Osteoblast (primary cell): ENCODE measurements around the gene PRPH. TPM values are rescaled to one million over a fixed set of nuclear protein-coding genes. Genes with fewer than 3 reads are reported as not detected.
"Not testable (repeated sequence)": the region's sequence is repeated elsewhere in the genome, so short reads cannot be mapped to it uniquely, and the experiment has no call there.

ENCODE experiments used
- DNase-seq: peaks from one replicate; pipeline ENCODE4 v3.0.0; 2011; ENCODE audit warnings: low spot score, mixed read lengths; ENCODE audit not compliant: insufficient read length; ENCODE audit errors: missing footprints
- H2AFZ ChIP-seq: 2 replicates; pipeline ENCODE4 v1.6.0; 2011; ENCODE audit warnings: mild to moderate bottlenecking, low read length
- H3K27ac ChIP-seq: 2 replicates; pipeline ENCODE4 v1.5.1; 2011; ENCODE audit warnings: mild to moderate bottlenecking, low read depth, low read length, moderate library complexity
- H3K27me3 ChIP-seq: 2 replicates; pipeline ENCODE4 v1.6.0; 2012; ENCODE audit warnings: mild to moderate bottlenecking, control low read depth, inconsistent platforms, low read length, moderate library complexity; ENCODE audit not compliant: insufficient read depth
- H3K36me3 ChIP-seq: 2 replicates; pipeline ENCODE4 v1.5.1; 2011; ENCODE audit warnings: mild to moderate bottlenecking, low read length, control low read depth, moderate library complexity; ENCODE audit not compliant: insufficient read depth
- H3K4me1 ChIP-seq: 2 replicates; pipeline ENCODE4 v1.5.1; 2011; ENCODE audit warnings: mild to moderate bottlenecking, low read length, control low read depth, moderate library complexity; ENCODE audit not compliant: insufficient read depth
- H3K4me2 ChIP-seq: 2 replicates; pipeline ENCODE4 v1.6.0; 2011; ENCODE audit warnings: mild to moderate bottlenecking, low read length; ENCODE audit not compliant: insufficient read depth
- H3K4me3 ChIP-seq: fragments of 200-600 bp; sonication (generic); 3 replicates; pipeline ENCODE4 v1.5.1; 2012; ENCODE audit warnings: mild to moderate bottlenecking, low read length, inconsistent platforms; ENCODE audit not compliant: insufficient read depth
- H3K79me2 ChIP-seq: 2 replicates; pipeline ENCODE4 v1.6.0; 2012; ENCODE audit warnings: mild to moderate bottlenecking, low read length, control low read depth, inconsistent platforms; ENCODE audit not compliant: insufficient read depth
- H3K9me3 ChIP-seq: 2 replicates; pipeline ENCODE4 v1.5.1; 2011; ENCODE audit warnings: low read depth, low read length, control low read depth
- H4K20me1 ChIP-seq: 2 replicates; pipeline ENCODE4 v1.6.0; 2012; ENCODE audit warnings: mild to moderate bottlenecking, low read length, control low read depth; ENCODE audit not compliant: insufficient read depth
- total RNA-seq: library from RNA; depleted of rRNA; stranded (reverse); fragments of >200 nt; gene quantifications from 2 replicates; pipeline ENCODE4 v1.2.3, GENCODE V29; 2012
- TF ChIP-seq, protein P1 (sequence below): IDR thresholded peaks from 2 replicates; pipeline ENCODE4 v1.5.1; 2011; ENCODE audit warnings: mild to moderate bottlenecking, low read depth, low read length, moderate library complexity; ENCODE audit errors: extremely low read depth

The PRPH gene
- total RNA-seq, 1 donor = under 0.01 TPM

DNA sequence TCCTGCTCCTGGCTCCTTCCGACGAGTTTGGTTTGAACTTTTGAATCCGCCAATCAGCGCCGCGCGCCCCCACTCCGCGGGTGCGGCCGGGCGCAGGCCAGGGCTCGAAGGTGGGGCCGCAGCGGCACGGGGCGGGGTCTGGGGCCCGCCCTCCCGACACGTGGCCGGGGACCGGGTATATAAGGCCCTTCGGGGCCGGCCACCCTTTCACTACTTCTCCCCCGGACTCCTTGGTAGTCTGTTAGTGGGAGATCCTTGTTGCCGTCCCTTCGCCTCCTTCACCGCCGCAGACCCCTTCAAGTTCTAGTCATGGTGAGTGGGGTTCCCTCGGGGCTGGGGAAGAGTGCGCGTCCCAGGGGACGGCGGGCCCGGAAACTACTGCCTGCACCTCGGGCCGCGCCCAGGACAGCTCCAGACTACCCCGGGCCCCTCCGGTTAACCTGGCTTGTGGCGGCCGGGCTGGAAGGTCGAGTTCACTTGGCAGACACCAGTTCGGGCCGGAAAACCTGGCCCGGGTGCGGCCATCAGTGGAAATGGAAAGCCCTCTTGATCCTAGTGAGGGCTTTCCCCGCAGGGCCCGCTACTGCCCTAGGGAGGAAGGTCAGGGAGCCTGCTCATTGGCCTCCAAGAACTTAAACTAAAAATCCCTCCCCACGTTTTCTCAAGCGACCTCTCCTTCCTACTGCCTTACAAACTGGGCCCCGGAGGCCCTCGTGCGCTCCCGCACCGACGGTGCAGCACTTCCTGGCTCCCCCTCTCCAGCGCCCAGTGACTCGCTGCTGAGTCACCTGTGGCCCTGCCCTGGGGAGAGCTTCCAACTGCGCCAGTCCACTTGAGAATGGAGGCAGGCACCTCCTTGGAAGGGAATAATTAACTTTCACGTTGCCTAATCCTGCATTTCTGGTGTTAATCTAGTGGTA is 29.8 kb upstream of the PRPH start, which contains the start of gene TUBA1C:
Gene TUBA1C (plus strand): TSS at position 210 of the 920 bp plus-strand sequence. CDS start 100 bp downstream, at position 310.
- H3K79me2 ChIP-seq = peaks cover 53% of the 10 kb centered on the region
- peak; percentile 98 for DNase-seq
- H4K20me1 ChIP-seq = peaks cover 39% of the 10 kb centered on the region
- peak within 1 kb of the TSS; percentile 92 for H3K4me2 ChIP-seq
- H3K9me3 ChIP-seq = no peaks in the 10 kb centered on the region
- H3K36me3 ChIP-seq = peaks cover 23% of the 10 kb centered on the region
- TF ChIP-seq, protein P1, sequence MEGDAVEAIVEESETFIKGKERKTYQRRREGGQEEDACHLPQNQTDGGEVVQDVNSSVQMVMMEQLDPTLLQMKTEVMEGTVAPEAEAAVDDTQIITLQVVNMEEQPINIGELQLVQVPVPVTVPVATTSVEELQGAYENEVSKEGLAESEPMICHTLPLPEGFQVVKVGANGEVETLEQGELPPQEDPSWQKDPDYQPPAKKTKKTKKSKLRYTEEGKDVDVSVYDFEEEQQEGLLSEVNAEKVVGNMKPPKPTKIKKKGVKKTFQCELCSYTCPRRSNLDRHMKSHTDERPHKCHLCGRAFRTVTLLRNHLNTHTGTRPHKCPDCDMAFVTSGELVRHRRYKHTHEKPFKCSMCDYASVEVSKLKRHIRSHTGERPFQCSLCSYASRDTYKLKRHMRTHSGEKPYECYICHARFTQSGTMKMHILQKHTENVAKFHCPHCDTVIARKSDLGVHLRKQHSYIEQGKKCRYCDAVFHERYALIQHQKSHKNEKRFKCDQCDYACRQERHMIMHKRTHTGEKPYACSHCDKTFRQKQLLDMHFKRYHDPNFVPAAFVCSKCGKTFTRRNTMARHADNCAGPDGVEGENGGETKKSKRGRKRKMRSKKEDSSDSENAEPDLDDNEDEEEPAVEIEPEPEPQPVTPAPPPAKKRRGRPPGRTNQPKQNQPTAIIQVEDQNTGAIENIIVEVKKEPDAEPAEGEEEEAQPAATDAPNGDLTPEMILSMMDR = peak; percentile 19
- peak within 1 kb of the TSS; percentile 98 for H3K4me3 ChIP-seq
- peak within 1 kb of the TSS; percentile 82 for H2AFZ ChIP-seq
- H3K27ac ChIP-seq = peak within 1 kb of the TSS; percentile 95
- no peaks in the 10 kb centered on the region for H3K27me3 ChIP-seq
- peaks cover 62% of the 10 kb centered on the region for H3K4me1 ChIP-seq

DNA sequence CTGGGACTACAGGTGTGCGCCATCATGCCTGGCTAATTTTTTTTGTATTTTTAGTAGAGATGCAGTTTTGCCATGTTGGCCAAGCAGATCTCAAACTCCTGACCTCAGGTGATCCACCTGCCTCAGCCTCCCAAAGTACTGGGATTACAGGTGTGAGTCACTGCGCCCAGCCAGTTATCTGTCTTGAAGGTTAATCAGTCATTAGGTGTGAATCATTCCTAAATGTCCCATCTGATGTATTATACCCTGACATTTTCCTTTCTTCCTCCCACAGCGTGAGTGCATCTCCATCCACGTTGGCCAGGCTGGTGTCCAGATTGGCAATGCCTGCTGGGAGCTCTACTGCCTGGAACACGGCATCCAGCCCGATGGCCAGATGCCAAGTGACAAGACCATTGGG is 25.8 kb upstream of the PRPH start:
- Histone ChIP-seq H3K4me1 (peaks cover 34% of the 10 kb centered on the region), H3K79me2 (peaks cover 57% of the 10 kb centered on the region), H3K4me3 (peak overlapping the region; percentile 32), H3K4me2 (peak overlapping the region; percentile 92), H4K20me1 (peaks cover 67% of the 10 kb centered on the region), H3K27ac (peak overlapping the region; percentile 68), H3K36me3 (peaks cover 58% of the 10 kb centered on the region)
- H3K27me3 ChIP-seq, H2AFZ ChIP-seq, H3K9me3 ChIP-seq, DNase-seq: not testable (repeated sequence)

DNA sequence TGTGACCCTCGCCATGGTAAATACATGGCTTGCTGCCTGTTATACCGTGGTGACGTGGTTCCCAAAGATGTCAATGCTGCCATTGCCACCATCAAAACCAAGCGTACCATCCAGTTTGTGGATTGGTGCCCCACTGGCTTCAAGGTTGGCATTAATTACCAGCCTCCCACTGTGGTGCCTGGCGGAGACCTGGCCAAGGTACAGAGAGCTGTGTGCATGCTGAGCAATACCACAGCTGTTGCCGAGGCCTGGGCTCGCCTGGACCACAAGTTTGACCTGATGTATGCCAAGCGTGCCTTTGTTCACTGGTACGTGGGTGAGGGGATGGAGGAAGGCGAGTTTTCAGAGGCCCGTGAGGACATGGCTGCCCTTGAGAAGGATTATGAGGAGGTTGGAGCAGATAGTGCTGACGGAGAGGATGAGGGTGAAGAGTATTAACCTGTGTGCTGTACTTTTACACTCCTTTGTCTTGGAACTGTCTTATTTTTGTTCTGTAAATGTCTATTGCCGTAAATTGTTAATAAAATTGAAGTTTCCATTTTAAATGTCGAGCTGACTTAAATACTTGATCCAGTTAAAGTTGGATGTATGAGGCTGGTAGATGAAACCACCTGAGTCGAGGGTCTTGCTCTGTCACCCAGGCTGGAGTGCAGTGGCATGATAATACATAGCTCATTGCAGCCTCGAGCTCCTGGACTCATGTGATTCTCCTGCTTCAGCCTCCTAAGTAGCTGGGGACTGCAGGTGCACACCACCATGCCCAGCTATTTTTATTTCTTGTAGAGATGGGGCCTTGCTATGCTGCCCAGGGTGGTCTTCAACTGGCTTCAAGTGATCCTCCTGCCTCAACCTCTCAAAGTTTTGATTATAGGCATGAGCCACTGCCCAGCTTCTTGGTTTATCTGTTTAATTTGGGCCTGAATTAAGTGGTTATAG is 21.9 kb upstream of the PRPH start:
- no peak for DNase-seq

More for the DNA sequence above, 21.9 kb upstream of the PRPH start:
- peaks cover 26% of the 10 kb centered on the region for H3K79me2 ChIP-seq
- H3K4me3 ChIP-seq = no peak overlapping the region
- H3K9me3 ChIP-seq = no peaks in the 10 kb centered on the region
- no peak overlapping the region for H3K4me2 ChIP-seq
- H3K27me3 ChIP-seq = no peaks in the 10 kb centered on the region
- peaks cover 46% of the 10 kb centered on the region for H3K36me3 ChIP-seq
- peaks cover 52% of the 10 kb centered on the region for H4K20me1 ChIP-seq
- no peak overlapping the region for H2AFZ ChIP-seq
- H3K4me1 ChIP-seq = peaks cover 17% of the 10 kb centered on the region
- no peak overlapping the region for H3K27ac ChIP-seq
- TF ChIP-seq, protein P1 = no peak
